Activated T-helper 17 cell treated with anti-CD3 and anti-CD28 coated beads, Interleukin-2, amount 50 U/mL, for 72 hours (primary cell): ENCODE measurements around the gene MCM6. TPM values are rescaled to one million over a fixed set of nuclear protein-coding genes. Genes with fewer than 3 reads are reported as not detected.
"Not testable (repeated sequence)": the region's sequence is repeated elsewhere in the genome, so short reads cannot be mapped to it uniquely, and the experiment has no call there.

Experiments used
- ATAC-seq: fragments of 150-1000 bp; cut with Tn5 transposase; replicated peaks from 2 replicates; pipeline ENCODE4 v1.10.0; 2021; ENCODE audit warnings: mild to moderate bottlenecking, moderate library complexity
- H3K27ac Mint-ChIP-seq: one replicate; pipeline ENCODE4 v1.8.0; 2022; ENCODE audit warnings: mixed read lengths
- H3K27me3 Mint-ChIP-seq: one replicate; pipeline ENCODE4 v1.8.0; 2022; ENCODE audit warnings: mixed read lengths
- H3K36me3 Mint-ChIP-seq: one replicate; pipeline ENCODE4 v1.8.0; 2022; ENCODE audit warnings: low read depth, mild to moderate bottlenecking, mixed read lengths
- H3K4me1 Mint-ChIP-seq: one replicate; pipeline ENCODE4 v1.8.0; 2022; ENCODE audit warnings: mixed read lengths
- H3K4me3 Mint-ChIP-seq: one replicate; pipeline ENCODE4 v1.8.0; 2022; ENCODE audit warnings: mild to moderate bottlenecking, mixed read lengths
- H3K9me3 Mint-ChIP-seq: one replicate; pipeline ENCODE4 v1.8.0; 2022; ENCODE audit warnings: mixed read lengths
- total RNA-seq, 2 donors: library from RNA; stranded (reverse); gene quantifications; one replicate each; pipeline ENCODE4 v1.2.3, GENCODE V29; 2022

MCM6 gene
- total RNA-seq, 2 donors from 2014 or later = 163 to 245 TPM

GRCh38 chr2:135820003-135820618 is 56.1 kb downstream of the MCM6 start:
- peak overlapping the region; percentile 71 for H3K27ac Mint-ChIP-seq
- ATAC-seq = peak; percentile 93
- peak overlapping the region; percentile 73 for H3K4me3 Mint-ChIP-seq
- H3K27me3 Mint-ChIP-seq = no peaks in the 10 kb centered on the region
- H3K9me3 Mint-ChIP-seq = peaks cover 7% of the 10 kb centered on the region
- H3K4me1 Mint-ChIP-seq = peaks cover 21% of the 10 kb centered on the region
- no peaks in the 10 kb centered on the region for H3K36me3 Mint-ChIP-seq

GRCh38 chr2:135818937-135819610 is 57.2 kb downstream of the MCM6 start:
- H3K4me3 Mint-ChIP-seq = peak overlapping the region; percentile 73
- peak; percentile 39 for ATAC-seq
- H3K4me1 Mint-ChIP-seq = peaks cover 24% of the 10 kb centered on the region
- peaks cover 9% of the 10 kb centered on the region for H3K9me3 Mint-ChIP-seq
- no peaks in the 10 kb centered on the region for H3K27me3 Mint-ChIP-seq
- H3K27ac Mint-ChIP-seq = peak overlapping the region; percentile 71
- no peaks in the 10 kb centered on the region for H3K36me3 Mint-ChIP-seq

- H3K36me3 Mint-ChIP-seq = no peaks in the 10 kb centered on the region
- no peak for ATAC-seq
- peaks cover 24% of the 10 kb centered on the region for H3K4me1 Mint-ChIP-seq
- peaks cover 5% of the 10 kb centered on the region for H3K9me3 Mint-ChIP-seq
- H3K27me3 Mint-ChIP-seq = no peaks in the 10 kb centered on the region
- no peak overlapping the region for H3K27ac Mint-ChIP-seq
- H3K4me3 Mint-ChIP-seq = no peak overlapping the region
These were observed 58.3 kb downstream of the MCM6 start for GRCh38 chr2:135817951-135818350.

GRCh38 chr2:135817466-135817865 is 58.8 kb downstream of the MCM6 start:
- Mint-ChIP-seq H3K27ac (no peak overlapping the region), H3K4me1 (peaks cover 24% of the 10 kb centered on the region), H3K9me3 (peaks cover 3% of the 10 kb centered on the region), H3K4me3 (no peak overlapping the region), H3K36me3 (no peaks in the 10 kb centered on the region), H3K27me3 (no peaks in the 10 kb centered on the region)
- ATAC-seq = no peak

- no peaks in the 10 kb centered on the region for H3K27me3 Mint-ChIP-seq
- peak overlapping the region; percentile 28 for H3K4me3 Mint-ChIP-seq
- no peaks in the 10 kb centered on the region for H3K36me3 Mint-ChIP-seq
- H3K9me3 Mint-ChIP-seq = peaks cover 3% of the 10 kb centered on the region
- H3K27ac Mint-ChIP-seq = peak overlapping the region; percentile 62
- H3K4me1 Mint-ChIP-seq = peaks cover 16% of the 10 kb centered on the region
- peak; percentile 23 for ATAC-seq
These were observed 61.0 kb downstream of the MCM6 start for GRCh38 chr2:135815269-135815668.

GRCh38 chr2:135812907-135813511 is 63.2 kb downstream of the MCM6 start:
- Mint-ChIP-seq H3K9me3 (peaks cover 3% of the 10 kb centered on the region), H3K27ac (no peak overlapping the region), H3K4me3 (no peak overlapping the region), H3K36me3 (no peaks in the 10 kb centered on the region), H3K27me3 (no peaks in the 10 kb centered on the region), H3K4me1 (peaks cover 7% of the 10 kb centered on the region)
- ATAC-seq = no peak

GRCh38 chr2:135807874-135808273 is 68.4 kb downstream of the MCM6 start:
- not testable (repeated sequence) for H3K4me3 Mint-ChIP-seq, H3K9me3 Mint-ChIP-seq

GRCh38 chr2:135803278-135803677 is 73.0 kb downstream of the MCM6 start:
- Mint-ChIP-seq H3K4me1 (no peaks in the 10 kb centered on the region), H3K27me3 (no peaks in the 10 kb centered on the region), H3K9me3 (peaks cover 5% of the 10 kb centered on the region), H3K4me3 (no peak overlapping the region), H3K27ac (no peak overlapping the region), H3K36me3 (no peaks in the 10 kb centered on the region)
- ATAC-seq = no peak

More at GRCh38 chr2:135807874-135808273, 68.4 kb downstream of the MCM6 start:
- H3K4me1 Mint-ChIP-seq, H3K36me3 Mint-ChIP-seq, ATAC-seq, H3K27ac Mint-ChIP-seq, H3K27me3 Mint-ChIP-seq: not testable (repeated sequence)

- ATAC-seq = no peak
- H3K4me3 Mint-ChIP-seq = no peak overlapping the region
- H3K27ac Mint-ChIP-seq = no peak overlapping the region
- H3K9me3 Mint-ChIP-seq = peaks cover 5% of the 10 kb centered on the region
- H3K4me1 Mint-ChIP-seq = peaks cover 4% of the 10 kb centered on the region
- no peaks in the 10 kb centered on the region for H3K36me3 Mint-ChIP-seq
- H3K27me3 Mint-ChIP-seq = no peaks in the 10 kb centered on the region
These were observed 73.9 kb downstream of the MCM6 start for GRCh38 chr2:135802350-135802749.

- ATAC-seq = peak; percentile 39
- H3K4me3 Mint-ChIP-seq = no peak overlapping the region
- H3K27me3 Mint-ChIP-seq = no peaks in the 10 kb centered on the region
- H3K9me3 Mint-ChIP-seq = peaks cover 5% of the 10 kb centered on the region
- H3K36me3 Mint-ChIP-seq = no peaks in the 10 kb centered on the region
- no peak overlapping the region for H3K27ac Mint-ChIP-seq
- H3K4me1 Mint-ChIP-seq = peaks cover 5% of the 10 kb centered on the region
These were observed 75.5 kb downstream of the MCM6 start for GRCh38 chr2:135800513-135801460.

- peaks cover 5% of the 10 kb centered on the region for H3K9me3 Mint-ChIP-seq
- no peak overlapping the region for H3K4me3 Mint-ChIP-seq
- H3K4me1 Mint-ChIP-seq = peaks cover 9% of the 10 kb centered on the region
- no peak for ATAC-seq
- no peak overlapping the region for H3K27ac Mint-ChIP-seq
- H3K36me3 Mint-ChIP-seq = no peaks in the 10 kb centered on the region
- no peaks in the 10 kb centered on the region for H3K27me3 Mint-ChIP-seq
These were observed 76.5 kb downstream of the MCM6 start for GRCh38 chr2:135799738-135800137.

GRCh38 chr2:135798762-135799161 is 77.5 kb downstream of the MCM6 start:
- Mint-ChIP-seq H3K9me3 (peaks cover 5% of the 10 kb centered on the region), H3K27ac (no peak overlapping the region), H3K4me1 (peaks cover 10% of the 10 kb centered on the region), H3K4me3 (no peak overlapping the region), H3K36me3 (no peaks in the 10 kb centered on the region), H3K27me3 (no peaks in the 10 kb centered on the region)
- no peak for ATAC-seq

- H3K27me3 Mint-ChIP-seq = no peaks in the 10 kb centered on the region
- no peak overlapping the region for H3K27ac Mint-ChIP-seq
- ATAC-seq = no peak
- H3K36me3 Mint-ChIP-seq = no peaks in the 10 kb centered on the region
- H3K4me3 Mint-ChIP-seq = no peak overlapping the region
- H3K4me1 Mint-ChIP-seq = peaks cover 10% of the 10 kb centered on the region
- peaks cover 5% of the 10 kb centered on the region for H3K9me3 Mint-ChIP-seq
These were observed 78.0 kb downstream of the MCM6 start for GRCh38 chr2:135798275-135798705.
